Stimulated activated CD4-positive, alpha-beta T cell treated with anti-CD3 and anti-CD28 coated beads, Interleukin-15, amount 100 ng/mL, for 48 hours (primary cell): Measurements from ENCODE around the gene RHOT1.
"Not testable (repeated sequence)": the region's sequence is repeated elsewhere in the genome, so short reads cannot be mapped to it uniquely, and the experiment has no call there.

ENCODE experiments used
- DNase-seq, 2 donors: peaks; one replicate each; pipeline ENCODE4 v3.0.0-alpha.2; 2020; ENCODE audit warnings: low read depth in 2 of 2

The RHOT1 gene

DNA sequence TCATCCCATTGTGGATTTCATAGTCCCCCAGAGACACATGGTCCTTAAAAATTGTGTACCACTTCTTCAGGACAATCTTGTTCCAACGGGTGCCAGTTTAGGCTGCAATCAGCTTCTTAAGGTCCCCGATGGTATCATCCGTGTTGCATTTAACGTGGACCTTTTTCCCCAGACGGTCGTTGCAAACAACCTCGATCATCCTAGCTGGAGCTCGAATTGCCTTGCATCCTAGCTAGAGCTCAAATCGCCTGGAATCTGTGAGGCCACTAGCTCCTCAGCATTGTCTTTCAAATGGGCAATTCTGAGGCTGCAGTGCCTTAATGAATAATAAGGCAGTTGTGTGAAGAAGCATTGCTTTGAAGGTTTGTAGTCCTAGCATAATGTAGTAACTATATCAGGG is 85.6 kb downstream of the RHOT1 start:
- DNase-seq, result no peak

DNA sequence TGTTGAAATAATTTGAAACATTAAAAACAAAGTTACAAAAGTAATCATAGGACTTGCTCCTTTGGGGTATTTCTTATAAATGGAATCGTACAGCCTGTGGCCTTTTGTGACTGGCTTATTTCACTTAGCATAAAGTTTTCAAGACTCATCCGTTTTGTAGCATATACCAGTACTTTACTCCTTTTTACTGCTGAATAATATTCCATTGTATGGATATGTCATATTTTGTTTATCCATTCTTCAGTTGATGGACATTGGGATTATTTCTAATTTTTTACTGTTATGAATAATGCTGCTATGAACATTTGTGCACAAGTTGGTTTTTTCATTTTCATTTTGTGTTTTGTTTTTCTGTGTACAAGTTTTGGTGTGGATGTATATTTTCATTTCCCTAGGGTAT is 93.3 kb downstream of the RHOT1 start:
- no peak for DNase-seq

DNA sequence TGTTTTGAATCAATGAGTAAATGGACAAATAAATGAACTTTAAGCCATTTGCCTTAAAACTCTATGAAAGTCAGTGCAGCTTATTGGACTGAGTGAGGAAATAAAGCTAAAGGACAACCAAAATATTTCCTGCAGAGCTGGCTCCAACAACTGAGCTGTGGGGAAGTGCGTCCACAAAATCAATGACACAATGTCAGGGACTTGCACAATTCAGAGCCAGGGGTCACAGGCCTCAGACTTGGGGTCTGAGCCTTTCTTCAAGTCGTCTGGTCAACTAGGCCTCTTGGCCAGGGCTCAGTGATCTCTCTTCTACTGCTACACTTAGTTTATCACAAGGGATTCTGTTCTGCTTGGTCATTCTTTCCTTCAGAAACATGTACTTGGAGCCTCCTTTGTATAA is 97.2 kb downstream of the RHOT1 start:
- DNase-seq, result no peak

DNA sequence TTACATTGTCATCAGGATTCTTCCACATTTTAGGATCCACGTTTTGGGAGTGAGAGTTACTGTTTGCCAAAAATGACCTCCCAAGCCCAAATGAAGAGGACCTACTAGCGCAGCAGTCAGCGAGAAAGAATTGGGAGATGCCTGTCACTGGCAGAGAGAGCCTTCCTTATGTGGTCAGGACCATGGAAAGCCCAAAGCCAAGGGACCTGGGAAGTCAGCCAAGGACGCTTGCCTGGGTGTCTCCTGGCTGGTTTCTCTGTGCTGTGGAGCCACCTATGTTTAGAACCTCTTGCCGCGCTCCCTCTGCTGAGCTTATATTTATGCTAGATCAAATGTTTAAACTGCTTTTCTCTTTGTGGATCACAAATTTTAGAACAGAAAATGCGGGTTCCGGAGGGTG is 98.4 kb downstream of the RHOT1 start:
- DNase-seq, result no peak

DNA sequence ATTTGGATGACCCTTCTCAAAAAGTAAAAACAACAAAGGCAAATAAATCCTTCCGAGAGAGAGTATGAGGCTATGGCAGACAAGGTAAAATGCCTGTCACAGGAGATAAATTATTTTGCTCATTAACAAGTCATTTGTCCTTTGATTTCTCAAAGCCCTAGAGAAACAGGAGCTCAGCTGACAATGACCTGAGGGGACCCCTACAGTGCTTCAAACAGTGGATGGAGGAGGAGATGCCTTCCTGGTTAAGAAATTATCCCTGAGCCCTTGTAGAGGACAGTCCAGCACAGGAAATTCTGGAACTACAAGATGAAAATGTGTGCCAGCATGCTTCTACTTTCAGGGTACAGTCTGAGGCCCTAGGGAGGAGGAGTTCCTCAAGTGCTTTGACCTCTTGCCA is 99.3 kb downstream of the RHOT1 start:
- no peak for DNase-seq

DNA sequence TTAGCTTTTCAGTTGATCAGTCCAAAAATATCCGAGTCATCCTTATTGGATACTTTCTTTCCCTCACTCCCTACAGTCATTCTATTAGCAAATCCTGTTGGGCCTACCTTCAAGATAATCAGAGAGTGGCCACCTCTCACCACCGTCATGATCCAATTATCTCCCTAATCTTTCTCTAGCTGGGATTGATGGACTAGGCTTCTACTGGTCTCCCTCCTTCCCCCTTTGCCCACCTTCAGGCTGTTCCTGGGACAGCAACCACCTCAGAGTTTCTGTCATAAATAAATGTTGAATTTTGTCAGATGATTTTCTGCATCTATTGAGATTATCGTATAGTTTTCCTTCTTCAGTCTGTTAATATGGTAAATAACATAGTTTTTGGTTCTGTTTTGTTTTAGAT is 107.2 kb downstream of the RHOT1 start:
- no peak for DNase-seq

DNA sequence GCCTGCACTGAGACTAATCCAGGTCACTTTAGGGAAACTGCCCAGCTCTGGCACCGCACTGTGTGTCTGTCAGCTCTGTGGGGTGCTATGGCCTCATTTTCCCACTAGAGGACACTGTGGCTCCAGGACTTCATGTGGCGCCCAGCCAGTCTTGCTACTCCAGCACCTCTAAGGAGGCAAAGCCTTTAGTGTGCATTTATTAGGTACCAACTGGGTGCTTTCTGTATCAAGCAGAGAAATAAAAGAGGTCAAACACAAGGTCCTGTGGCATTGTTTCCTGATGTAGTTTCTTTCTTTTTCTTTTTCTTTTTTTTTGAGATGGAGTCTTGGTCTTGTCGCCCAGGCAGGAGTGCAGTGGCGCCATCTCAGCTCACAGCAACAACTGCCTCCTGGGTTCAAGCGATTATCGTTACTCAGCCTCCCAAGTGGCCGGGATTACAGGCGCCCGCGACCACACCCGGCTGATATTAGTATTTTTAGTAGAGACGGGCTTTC is 110.9 kb downstream of the RHOT1 start:
- DNase-seq, result peak; percentile 33 to 66

DNA sequence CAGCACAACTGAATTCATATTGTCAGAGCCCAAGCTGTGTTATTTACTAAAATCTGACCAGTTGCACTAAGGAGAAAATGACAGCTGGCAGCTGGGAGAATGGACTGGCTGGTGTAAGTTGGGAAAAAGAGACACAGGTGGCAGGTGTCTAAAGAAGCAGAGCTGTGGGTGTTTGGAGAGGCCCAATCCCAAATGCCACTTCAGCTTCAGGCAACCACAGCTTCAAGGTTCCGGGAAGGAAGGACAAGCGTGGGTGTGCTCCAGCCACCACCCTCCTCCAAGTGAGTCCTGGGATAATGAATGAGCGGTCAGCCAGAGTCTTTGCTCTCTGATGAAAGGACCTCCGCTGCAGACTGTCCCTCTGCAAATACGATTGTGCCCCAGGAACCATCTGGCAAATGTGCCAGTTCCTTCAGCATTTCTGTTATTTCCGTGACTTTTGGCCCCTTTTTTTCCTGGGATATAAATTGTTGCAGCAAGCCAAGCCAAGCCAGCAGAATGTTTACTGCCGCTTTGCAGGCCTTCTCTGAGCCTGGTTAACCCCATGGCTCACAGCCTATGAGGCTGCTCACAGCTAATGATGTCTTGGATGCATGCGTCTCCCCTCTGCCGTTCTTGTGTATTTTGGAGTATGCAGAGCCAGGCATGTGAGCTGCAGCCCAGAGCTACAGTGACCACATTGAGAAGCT is 113.9 kb downstream of the RHOT1 start:
- DNase-seq, result no peak

DNA sequence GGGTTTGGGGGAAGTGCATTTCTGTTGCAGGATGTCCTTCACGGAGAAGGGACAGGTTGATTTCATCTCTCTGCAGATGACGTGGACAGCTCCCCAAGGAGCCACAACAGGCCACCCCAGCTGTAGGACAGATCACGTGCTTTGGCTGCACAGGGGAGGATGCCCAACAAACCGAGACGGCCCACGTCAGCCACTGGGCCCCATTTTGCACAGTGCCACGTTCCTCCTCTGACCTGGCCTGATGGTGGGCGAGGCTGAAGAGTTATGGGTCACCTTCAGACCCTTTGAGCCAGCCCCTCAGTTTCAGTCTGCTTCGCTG is 114.4 kb downstream of the RHOT1 start:
- no peak for DNase-seq

DNA sequence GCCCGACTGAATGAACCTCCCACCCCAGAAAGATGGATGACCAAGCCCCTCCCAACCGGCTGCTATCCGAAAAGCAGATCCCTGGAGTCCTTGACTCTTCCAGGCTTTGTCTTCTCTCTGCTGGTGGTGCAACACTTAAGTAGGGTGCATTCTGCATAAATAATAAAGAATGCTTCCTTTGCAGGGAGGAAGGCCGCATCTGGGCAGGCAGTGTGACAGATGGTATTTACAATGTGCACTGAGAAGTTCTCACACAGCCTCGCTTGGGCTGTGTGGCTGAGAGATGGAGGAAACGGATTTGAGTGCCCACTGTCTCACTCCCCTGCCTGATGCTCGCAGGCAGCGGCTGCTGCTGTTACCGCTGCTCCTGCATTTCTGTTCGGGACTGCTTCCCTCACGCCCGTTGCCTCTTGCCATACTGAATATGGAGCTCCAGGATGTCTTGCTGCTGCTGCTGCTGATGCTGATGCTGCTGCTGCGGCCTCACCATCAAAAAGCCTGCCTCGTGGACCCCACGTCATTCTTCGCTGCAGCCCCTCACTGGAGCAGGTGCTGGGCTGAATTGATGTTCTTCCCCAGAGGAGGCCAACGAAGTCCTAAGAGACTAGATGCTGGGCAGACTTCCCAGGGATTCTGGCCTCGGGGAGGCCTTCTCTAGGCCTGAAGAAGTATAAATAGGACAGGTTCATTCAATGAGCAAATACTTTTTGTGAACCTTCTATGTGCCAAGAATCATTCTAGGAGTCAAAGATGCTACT is 116.3 kb downstream of the RHOT1 start:
- no peak for DNase-seq

DNA sequence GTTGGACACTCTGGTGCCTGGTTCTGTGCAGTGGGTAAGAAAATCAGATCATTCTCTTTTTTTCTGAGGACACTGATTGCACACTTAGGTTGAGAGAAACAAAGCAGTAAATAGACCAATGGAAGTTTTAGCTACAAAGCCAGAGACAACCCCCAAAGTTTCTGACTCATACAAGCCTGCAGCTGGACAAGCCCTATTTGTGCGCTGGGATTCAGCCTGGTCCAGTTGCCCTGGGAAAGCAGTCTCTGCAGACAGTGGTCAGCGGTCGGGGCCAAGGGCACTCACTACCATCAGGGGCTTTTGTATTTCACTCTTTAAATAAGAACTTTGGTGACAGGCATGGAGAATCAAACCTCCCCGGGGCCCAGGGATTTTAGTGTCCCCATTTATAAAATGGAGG is 117.3 kb downstream of the RHOT1 start:
- DNase-seq, result no peak

DNA sequence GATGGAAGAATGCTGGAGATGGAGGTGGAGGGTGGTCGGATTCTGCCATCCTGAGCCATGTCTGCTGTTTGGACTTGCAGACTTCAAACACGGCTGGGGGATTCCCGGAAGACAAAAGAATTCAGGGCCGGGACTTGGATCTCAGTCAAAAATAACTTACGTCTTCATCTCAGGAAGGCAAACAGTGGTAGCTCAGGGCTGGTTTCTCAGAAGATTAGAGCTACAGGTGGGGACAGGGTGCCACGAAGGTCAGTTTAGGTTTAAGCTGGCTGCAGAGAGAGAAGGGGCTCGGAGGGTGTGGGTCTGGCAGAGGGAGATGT is 119.1 kb downstream of the RHOT1 start:
- DNase-seq, result no peak

DNA sequence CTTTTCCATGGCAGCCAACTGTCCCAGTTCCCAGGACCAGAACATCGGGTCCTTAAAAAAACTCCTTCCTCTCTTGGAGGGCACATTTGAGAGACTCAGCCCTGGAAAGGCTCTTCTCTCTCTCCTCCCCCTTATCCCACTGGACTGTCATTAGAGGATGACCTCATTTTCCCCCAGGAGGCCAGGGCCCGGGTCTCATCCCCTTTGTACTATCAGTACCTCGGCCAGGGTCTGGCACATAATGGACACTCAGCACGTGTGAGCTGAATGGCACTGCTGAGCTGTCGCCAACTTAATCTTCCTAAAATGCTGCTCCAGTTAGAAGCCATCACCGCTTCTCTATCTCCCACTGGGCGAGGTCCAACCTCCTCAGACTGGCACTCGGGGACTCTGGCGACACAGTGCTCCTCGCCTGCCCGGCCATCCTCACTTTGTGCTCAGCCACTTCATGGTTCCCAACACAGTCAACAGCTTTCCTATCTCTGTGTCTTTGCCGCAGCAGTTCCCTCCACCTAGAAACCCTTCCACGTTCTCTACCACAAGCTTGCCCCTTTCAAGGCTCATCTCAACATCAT is 119.7 kb downstream of the RHOT1 start:
- DNase-seq, result no peak

DNA sequence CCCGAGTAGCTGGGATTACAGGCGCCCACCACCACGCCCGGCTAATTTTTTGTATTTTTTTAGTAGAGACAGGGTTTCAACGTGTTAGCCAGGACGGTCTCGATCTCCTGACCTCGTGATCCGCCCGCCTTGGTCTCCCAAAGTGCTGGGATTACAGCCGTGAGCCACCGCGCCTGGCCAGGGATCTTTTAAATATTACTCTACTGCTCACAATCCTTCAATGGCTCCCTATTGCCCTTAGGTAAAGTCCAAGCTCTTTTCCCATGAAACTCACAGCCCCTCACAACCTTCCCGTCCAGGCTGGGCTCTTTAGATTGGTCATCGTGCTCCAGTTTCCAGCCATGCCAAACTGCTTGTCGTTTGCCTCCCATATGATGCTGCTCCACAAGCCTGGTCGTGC is 121.2 kb downstream of the RHOT1 start:
- DNase-seq, result not testable (repeated sequence)

DNA sequence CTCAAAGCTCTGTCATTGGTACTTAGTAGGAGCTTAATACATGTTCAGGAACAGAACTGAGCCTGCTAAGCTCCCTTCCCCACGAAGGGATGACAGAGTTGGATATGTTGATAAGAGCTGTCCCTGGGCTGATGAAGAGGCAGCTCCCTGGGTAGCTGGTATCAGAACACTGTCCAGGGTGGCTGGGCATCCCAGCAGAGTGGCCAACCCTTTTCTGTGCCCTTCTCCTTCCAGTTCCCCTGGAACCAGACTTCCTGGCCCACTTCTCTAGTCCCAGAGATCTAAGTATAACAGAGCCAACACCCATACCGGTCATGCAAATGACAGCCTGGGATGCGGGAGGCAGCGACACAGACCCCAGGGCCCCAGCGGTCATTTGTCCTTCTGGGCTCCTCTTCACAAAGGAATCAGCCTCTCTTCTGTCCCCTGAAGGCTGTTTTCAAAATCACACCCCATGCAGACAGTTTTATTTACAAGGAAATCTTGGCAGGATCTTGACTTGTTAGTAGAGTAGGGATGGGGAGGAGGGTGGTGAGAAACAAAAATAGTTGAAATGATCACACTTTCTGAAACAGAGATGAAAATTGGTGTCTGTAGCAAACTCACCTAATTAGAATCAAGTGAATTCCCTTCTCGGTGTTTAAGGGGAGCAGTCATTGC is 122.0 kb downstream of the RHOT1 start:
- no peak for DNase-seq

DNA sequence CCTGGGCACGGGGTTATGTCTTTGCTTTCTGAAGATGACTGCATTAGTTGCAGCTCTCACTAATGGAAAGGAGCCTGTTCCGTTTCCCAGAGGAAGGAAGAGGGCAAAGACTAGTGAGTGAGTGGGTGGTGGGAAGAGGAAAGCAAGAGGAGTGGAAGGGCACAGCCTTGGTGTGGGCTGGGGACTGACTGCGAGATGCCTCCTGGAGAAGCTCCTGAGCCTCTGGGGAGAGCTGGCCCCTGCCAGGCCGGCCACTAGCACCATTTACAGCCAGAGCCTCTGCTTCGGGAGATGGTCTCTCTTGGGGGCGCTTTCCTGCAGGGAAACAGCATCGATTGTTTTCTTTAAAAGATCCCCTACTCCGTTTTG is 122.5 kb downstream of the RHOT1 start:
- DNase-seq, result no peak

DNA sequence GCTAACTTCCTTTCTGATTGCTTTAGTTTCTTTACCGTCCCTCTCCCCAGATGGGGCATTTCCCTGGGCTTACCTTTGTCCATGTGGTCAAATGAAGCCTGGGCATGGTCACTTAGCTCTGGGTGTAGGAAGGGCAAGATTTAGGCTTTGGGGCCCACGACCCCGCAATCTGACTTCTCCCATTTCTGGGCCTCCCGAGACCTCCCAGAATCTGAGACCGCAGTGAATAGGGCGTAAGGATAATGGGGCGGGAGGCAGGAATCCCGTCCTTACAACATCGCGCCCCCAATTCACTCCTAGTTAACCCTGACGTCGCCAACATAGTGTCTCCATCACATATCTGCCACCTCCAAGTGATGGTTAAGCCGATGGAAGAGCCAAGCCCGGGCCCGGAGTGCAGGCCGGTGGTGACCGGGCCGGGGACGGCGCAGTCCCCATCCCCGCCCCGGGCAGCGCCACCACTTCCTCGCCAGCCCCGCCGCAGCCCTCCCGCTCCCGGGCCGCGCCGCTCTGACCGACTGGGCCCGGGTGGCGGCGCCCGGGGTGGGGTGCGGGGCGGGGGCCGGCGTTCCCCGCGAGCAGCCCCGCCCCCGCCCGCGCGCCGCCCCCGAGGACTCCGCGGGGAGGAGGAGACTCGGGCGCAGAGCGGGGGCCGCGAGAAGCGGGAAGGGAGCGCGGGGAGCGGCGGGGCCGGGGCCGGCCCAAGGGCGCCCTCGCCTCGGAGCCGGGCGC is 123.1 kb downstream of the RHOT1 start, which contains the start of gene RHBDL3:
TSS of gene RHBDL3 (plus strand) at position 641 of the 732 bp plus-strand sequence. CDS start 358 bp downstream, outside the sequence.
- DNase-seq, result no peak

DNA sequence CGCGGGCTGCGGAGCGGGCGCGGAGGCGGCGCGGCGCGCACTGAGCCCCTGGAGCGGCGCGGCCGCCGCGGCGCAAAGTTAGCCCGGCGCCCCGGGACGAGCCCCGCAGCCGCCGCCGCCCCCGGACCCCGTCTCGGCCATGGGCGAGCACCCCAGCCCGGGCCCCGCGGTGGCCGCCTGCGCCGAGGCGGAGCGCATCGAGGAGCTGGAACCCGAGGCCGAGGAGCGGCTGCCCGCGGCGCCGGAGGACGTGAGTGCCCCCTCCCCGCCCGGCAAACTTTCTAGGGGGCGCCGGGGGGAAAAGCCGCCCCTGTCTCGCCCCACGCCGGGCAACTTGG is 123.7 kb downstream of the RHOT1 start:
- DNase-seq, result no peak

DNA sequence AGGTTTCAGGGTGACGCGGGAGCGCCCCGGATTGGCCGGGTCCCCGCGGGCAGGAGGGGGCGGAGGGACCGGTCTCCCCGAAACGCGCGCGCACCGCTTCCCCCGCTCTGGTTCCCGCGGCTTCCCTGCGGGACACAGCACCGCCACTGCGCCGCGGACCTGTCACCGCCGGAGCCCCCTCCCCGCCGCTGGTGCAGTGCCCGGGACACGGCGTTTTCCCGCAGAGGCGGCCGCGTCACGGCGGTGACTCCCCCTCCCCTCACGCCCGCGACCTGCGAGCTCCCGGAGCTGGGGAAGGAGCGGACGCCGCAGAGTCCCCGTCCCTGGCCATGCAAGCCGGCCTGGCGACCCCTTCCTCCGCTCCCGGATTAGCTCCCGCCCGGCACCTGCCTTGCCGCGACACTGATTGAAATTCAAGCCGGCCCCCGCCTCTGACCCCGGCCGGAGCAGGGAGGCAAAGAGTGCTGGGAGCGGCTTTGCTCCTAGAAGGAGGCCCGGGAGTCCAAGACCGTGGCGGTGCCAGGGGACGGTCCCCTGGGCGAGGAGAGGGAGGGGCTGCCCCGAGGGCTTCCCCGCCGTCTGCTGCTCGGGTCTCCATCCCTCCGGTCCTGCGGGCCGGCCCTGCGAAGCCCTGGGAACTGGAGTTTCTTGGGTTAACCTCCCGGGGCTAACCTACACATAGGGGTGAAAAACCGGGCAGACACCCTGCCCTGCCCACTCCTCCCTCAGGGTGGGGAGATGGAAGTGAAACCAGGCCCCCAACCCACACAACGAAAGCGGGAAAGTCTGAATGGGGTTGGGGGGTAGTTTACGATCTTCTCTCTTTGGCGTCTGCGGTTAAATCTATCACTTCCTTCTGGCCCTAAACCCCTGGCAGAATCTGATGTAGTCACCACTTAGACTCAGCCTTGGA is 124.3 kb downstream of the RHOT1 start:
- no peak for DNase-seq

DNA sequence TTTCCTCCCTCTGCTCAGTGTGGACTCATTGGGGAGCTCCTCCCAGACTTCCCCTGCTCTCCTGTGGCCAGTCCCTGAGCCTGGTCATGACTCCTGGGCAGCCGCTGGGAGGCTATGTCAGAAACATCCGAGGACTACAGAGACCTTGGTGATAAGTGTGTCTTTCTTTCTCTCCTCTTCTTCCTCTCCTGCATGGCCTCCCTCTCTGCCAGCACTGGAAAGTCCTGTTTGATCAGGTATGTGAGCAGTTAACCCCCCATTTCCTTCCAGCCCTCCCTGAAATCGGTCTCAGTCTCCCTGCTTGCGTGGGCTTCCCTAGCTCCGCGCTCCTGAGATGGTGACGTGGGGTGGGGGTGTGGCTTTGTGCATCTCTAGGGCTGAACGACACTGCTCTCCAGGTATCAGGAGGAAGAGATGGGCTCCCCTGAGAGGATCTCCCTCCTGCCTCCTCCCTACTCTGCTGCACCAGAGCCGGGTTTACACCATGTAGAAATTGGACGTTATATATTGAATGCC is 125.4 kb downstream of the RHOT1 start:
- no peak for DNase-seq

DNA sequence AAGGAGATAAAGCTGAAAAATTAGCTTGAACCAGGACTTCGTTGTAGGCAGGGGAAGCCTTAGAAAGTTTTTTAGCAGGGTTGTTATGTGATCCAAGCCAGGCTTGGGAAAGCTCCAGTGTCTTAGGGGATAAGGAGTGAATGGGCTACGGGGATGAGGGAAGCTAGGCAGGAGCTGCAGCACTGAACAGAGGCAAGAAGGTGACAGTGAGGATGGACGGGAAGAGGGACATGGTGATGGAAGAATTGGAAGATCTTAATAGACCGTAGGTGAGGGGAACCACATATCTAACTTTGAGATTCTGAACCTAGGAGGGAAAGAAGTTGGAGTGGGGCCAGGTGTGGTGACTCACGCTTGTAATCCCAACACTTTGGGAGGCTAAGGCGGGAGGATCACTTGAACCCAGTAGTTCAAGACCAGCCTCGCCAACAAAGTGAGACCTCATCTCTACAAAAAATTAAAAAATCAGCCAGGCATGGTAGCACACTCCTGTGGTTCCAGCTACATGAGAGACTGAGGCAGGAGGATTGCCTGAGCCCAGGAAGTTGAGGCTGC is 126.5 kb downstream of the RHOT1 start:
- no peak for DNase-seq
